Panc1 (cell line): ENCODE results near the gene FAM47B.

ENCODE experiments used
- CTCF ChIP-seq: fragments of 450-650 bp; IDR thresholded peaks from 2 replicates; pipeline ENCODE4 v1.5.1; 2017; ENCODE audit warnings: mild to moderate bottlenecking
- POLR2AphosphoS5 ChIP-seq: IDR thresholded peaks from 2 replicates; pipeline ENCODE4 v1.6.1; 2012; ENCODE audit warnings: mild to moderate bottlenecking, low read depth, low read length, moderate library complexity
- REST ChIP-seq, 2 experiments: IDR thresholded peaks; 2 replicates each; pipeline ENCODE4 v1.6.1; 2011 to 2012; ENCODE audit warnings: low read depth in 2 of 2, control low read depth in 1 of 2, low read length in 1 of 2, mild to moderate bottlenecking in 1 of 2, moderate library complexity in 1 of 2; ENCODE audit not compliant: insufficient read depth in 1 of 2

GRCh38 chrX:34943235-34943634, 639 bp downstream of the FAM47B start:
- TF ChIP-seq POLR2AphosphoS5 (no peak), CTCF (no peak), REST (IDR thresholded peaks at IDR 0.05; ENCODE audit: insufficient read depth in 1 of 2, low read depth in 2 of 2, low read length in 1 of 2) (no peak)
